HG02610 (cell line): ENCODE measurements around the gene NGFR.

ENCODE experiments used
- ATAC-seq: cut with Tn5 transposase; IDR thresholded peaks from one replicate; pipeline ENCODE4 v1.9.1; 2021; ENCODE audit warnings: mild to moderate bottlenecking, moderate library complexity; ENCODE audit not compliant: unreplicated experiment

The NGFR gene

DNA sequence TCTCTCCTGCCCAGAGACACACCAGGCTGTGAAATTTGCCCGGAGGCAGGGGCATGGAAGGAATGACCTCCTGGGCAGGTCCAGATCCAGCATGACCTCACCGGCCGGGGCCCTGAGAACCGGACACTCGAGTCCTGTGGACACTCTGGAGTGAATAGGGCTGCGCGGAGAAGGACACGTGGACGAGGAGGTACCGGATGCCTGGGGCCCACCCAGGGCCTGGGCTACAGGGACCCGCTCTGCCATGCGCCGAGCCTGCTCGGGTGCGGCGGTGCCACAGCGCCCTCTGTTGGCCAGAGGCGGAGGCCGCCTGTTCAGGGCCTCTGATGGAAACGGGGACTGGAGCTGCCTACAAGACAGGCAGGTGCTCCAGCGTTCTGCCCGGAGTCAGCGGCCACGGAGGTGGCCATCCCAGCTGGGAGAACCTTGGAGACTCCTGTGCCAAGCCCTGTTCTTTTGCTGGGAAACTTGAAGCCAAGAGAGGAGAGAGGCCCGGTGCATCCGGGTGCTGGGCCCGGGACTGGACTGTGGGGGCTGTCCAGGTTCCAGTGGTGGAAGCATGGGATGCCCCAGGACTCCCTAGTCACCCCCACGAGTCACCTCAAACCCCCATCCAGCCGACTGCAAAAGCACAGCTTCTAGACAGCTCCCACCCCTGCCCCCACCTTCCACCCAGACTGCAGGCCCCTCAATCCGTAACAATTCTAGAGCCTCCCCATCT is 61.3 kb downstream of the NGFR start:
- no peak for ATAC-seq

DNA sequence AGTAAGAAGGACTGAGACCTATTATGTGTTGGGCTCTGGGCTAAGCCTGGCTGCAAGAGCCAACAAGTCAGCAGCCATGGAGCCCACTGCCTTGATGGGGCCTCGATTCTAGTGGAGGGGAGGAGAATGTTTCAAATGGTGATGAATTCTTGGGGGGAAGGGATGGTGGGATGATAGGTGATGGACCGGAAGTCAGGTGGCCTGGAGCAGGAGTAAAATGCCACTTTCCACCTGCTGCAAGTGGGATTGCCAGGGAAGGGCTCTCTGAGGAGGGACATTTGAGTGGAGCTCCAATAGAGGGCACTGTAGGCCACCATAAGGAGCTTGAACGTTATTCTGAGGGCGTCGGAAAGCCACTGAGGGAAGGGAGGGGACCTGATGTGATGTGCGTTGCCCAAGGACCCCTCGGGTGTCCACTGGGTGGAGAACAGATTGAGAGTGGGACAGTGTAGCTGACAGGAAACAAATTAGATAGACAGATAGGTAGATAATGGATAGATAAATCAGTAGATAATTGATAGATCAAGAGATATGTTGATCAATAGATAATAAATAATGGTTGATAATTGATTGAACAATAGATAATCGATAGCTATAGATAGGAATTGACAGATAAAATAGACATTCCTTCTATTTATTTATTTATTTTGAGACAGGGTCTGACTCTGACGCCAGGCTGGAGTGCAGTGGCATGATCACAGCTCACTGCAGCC is 62.4 kb downstream of the NGFR start:
- ATAC-seq: no peak
